Loucy (cell line): ENCODE measurements around the gene WDR46.
A peak's percentile ranks its signal among the peaks of the same experiment; 100 is the strongest.

Experiments used
- H2AFZ ChIP-seq: fragments of 200-600 bp; sonication (generic); 2 replicates; pipeline ENCODE4 v1.6.0; 2016; ENCODE audit warnings: antibody characterized with exemption, mild to moderate bottlenecking, low read length, moderate library complexity
- H3F3A ChIP-seq: fragments of 200-600 bp; 2 replicates; pipeline ENCODE4 v1.6.0; 2016; ENCODE audit warnings: antibody characterized with exemption, low read depth, mild to moderate bottlenecking
- H3K27me3 ChIP-seq: fragments of 200-600 bp; sonication (generic); 2 replicates; pipeline ENCODE4 v1.6.1; 2014; ENCODE audit warnings: low read length, mild to moderate bottlenecking; ENCODE audit not compliant: insufficient read depth, poor library complexity, severe bottlenecking
- H3K36me3 ChIP-seq: fragments of 200-600 bp; sonication (generic); 2 replicates; pipeline ENCODE4 v1.6.1; 2016; ENCODE audit warnings: low read length; ENCODE audit not compliant: insufficient read depth
- H3K4me1 ChIP-seq: fragments of 200-600 bp; sonication (generic); 2 replicates; pipeline ENCODE4 v1.5.1; 2014; ENCODE audit warnings: low read length, mild to moderate bottlenecking; ENCODE audit not compliant: insufficient read depth, poor library complexity, severe bottlenecking
- H3K4me2 ChIP-seq: fragments of 200-600 bp; sonication (generic); 2 replicates; pipeline ENCODE4 v1.6.0; 2014; ENCODE audit warnings: antibody characterized with exemption, low read length, low read depth, mild to moderate bottlenecking; ENCODE audit not compliant: poor library complexity, severe bottlenecking
- H3K4me3 ChIP-seq: fragments of 200-600 bp; sonication (generic); 2 replicates; pipeline ENCODE4 v1.5.1; 2014; ENCODE audit warnings: low read length, mild to moderate bottlenecking, mixed read lengths; ENCODE audit not compliant: poor library complexity, severe bottlenecking
- H3K79me2 ChIP-seq: fragments of 200-600 bp; sonication (generic); 2 replicates; pipeline ENCODE4 v1.6.1; 2014; ENCODE audit warnings: low read length; ENCODE audit not compliant: insufficient read depth
- H3K9ac ChIP-seq: fragments of 200-600 bp; sonication (generic); 2 replicates; pipeline ENCODE4 v1.6.0; 2014; ENCODE audit warnings: mild to moderate bottlenecking, low read depth, low read length, moderate library complexity; ENCODE audit not compliant: poor library complexity, severe bottlenecking
- H3K9me2 ChIP-seq: fragments of 200-600 bp; sonication (generic); replicated peaks from 2 replicates; pipeline ENCODE4 v1.6.1; 2016; ENCODE audit warnings: low read depth, low read length, mixed read lengths
- H3K9me3 ChIP-seq: fragments of 200-600 bp; sonication (generic); 2 replicates; pipeline ENCODE4 v1.6.1; 2014; ENCODE audit warnings: mild to moderate bottlenecking, antibody characterized with exemption, low read length, low read depth; ENCODE audit not compliant: insufficient read depth
- H4K20me1 ChIP-seq: fragments of 200-600 bp; sonication (generic); 2 replicates; pipeline ENCODE4 v1.6.0; 2014; ENCODE audit warnings: antibody characterized with exemption, low read length, mild to moderate bottlenecking; ENCODE audit not compliant: insufficient read depth, poor library complexity, severe bottlenecking
- EZH2phosphoT487 ChIP-seq: fragments of 200-600 bp; IDR thresholded peaks from 2 replicates; pipeline ENCODE4 v1.6.1; 2018; ENCODE audit warnings: antibody characterized with exemption, mild to moderate bottlenecking, moderate library complexity, borderline replicate concordance
- TF ChIP-seq, protein P1 (sequence below): fragments of 200-600 bp; sonication (generic); conservative IDR thresholded peaks from 2 replicates; pipeline ENCODE4 v1.5.1; 2014; ENCODE audit warnings: mild to moderate bottlenecking, antibody characterized with exemption, low read length

The WDR46 gene

DNA sequence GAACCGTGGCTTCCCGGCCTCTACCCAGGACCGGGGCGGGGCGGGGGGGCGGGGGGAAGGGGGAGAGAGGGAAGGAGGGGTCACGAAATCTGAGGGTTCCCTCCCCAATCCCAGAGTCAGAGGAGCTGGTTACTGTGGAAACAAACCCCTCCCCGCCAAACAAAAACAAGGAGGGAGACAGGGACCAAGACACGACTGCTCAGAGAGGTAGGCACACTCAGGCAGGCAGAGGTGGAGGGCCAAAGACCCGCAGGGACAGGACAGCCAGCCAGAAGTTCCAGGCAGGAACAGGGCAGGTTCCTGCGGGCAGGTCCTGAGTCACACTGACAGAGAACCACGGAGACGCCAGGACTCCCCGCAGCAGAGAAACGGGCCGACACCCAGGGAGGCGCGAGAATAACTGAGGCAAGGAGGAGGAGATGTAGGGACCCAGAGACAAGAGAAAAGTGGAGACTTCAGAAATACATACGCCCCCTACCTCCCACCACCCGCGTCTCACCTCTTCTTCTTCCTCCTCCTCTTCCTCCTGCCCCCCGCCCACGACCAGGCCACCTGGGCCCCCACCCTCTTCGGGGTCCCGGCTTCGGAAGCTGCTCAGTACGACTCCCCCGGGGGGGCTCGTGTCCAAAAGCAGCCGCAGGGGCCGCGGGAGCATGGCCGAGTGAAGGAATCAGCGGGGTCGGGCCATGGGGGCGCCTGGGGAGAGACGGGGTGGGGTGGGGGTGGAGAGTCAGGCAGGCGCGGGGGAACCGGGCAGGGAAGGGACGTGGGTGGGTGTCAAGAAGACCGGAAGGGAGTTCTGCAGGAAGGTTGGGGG lies 9.1 kb upstream of the WDR46 start:
- Histone ChIP-seq H3K79me2 (peaks cover 41% of the 10 kb centered on the region), H3K4me3 (peak overlapping the region; percentile 94), H3K4me1 (peaks cover 10% of the 10 kb centered on the region), H4K20me1 (peaks cover 3% of the 10 kb centered on the region), H3K4me2 (peak overlapping the region; percentile 89), H3K36me3 (no peaks in the 10 kb centered on the region; the same call in 1 of the 2 replicates), H3K9ac (peak overlapping the region; percentile 93), H3K9me2 (no peaks in the 10 kb centered on the region), H3F3A (peaks cover 10% of the 10 kb centered on the region), H3K27me3 (no peaks in the 10 kb centered on the region), H3K9me3 (no peaks in the 10 kb centered on the region), H2AFZ (peak overlapping the region; percentile 73)
- TF ChIP-seq, protein P1, sequence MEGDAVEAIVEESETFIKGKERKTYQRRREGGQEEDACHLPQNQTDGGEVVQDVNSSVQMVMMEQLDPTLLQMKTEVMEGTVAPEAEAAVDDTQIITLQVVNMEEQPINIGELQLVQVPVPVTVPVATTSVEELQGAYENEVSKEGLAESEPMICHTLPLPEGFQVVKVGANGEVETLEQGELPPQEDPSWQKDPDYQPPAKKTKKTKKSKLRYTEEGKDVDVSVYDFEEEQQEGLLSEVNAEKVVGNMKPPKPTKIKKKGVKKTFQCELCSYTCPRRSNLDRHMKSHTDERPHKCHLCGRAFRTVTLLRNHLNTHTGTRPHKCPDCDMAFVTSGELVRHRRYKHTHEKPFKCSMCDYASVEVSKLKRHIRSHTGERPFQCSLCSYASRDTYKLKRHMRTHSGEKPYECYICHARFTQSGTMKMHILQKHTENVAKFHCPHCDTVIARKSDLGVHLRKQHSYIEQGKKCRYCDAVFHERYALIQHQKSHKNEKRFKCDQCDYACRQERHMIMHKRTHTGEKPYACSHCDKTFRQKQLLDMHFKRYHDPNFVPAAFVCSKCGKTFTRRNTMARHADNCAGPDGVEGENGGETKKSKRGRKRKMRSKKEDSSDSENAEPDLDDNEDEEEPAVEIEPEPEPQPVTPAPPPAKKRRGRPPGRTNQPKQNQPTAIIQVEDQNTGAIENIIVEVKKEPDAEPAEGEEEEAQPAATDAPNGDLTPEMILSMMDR = peak; percentile 49
- no peak for TF ChIP-seq EZH2phosphoT487

DNA sequence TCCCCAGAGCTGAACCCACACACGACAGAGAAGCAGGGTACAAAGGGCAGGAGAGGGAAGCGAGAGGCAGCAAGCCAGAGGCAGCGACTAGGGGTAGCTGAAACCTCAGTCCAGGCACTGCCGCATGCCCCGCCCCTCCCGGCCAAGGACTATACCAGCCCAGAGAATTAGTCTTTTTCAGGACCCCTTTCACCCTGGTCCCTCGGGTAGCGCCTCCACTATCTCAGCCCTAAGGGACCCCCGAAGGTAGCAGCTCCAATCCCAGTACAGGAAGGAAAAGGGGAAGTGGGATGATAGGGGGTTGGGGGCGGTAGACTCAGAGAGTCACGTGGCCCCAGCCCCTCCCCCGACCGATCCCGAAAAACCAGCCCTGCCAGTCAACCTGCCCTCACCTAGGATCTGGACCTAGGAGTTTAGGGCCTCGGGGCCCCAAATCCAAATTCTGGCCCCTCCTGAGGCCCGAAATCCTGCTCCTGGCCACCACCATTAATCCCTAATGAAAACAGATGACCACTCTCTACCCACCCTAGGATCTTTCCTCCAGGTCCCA lies 8.4 kb upstream of the WDR46 start:
- no peak overlapping the region for H2AFZ ChIP-seq
- H3K4me2 ChIP-seq = peak overlapping the region; percentile 89
- no peaks in the 10 kb centered on the region; the same call in 1 of the 2 replicates for H3K36me3 ChIP-seq
- no peak for TF ChIP-seq EZH2phosphoT487
- TF ChIP-seq, protein P1 = no peak
- H3K79me2 ChIP-seq = peaks cover 41% of the 10 kb centered on the region
- no peaks in the 10 kb centered on the region for H3K9me2 ChIP-seq
- peaks cover 10% of the 10 kb centered on the region for H3K4me1 ChIP-seq
- H4K20me1 ChIP-seq = peaks cover 3% of the 10 kb centered on the region
- H3F3A ChIP-seq = peaks cover 10% of the 10 kb centered on the region
- H3K9me3 ChIP-seq = no peaks in the 10 kb centered on the region
- H3K9ac ChIP-seq = peak overlapping the region; percentile 93
- H3K4me3 ChIP-seq = peak overlapping the region; percentile 94
- H3K27me3 ChIP-seq = no peaks in the 10 kb centered on the region

DNA sequence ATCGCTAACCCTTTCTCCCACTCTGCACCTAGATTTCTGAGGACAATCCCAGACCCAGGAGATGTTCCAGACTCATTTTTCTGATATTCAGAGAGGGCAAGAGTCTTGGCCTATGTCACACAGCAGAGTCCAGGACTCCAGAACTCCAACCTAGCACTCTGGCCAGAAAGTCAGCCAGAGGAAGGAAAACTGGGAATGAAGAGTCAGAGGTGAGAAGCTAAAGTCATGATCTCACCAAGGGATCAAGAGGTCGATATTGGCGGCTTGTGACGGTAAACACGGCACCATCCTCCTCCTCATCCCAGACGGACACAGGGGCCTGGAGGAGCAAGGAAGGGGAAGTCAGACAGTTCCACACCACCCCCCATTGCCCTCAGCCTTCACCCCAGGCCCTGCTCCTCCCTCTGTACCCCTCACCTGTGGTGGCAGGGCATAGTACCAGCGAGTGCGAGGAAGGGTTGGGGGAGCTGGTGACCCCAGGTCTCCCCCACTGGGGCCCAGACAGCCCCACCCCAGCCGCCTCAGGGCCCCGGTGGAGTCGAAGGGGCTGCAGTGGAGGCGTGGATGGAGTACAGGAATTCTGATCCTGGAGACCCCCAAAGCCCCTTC lies 7.9 kb upstream of the WDR46 start:
- peak overlapping the region; percentile 94 for H3K4me3 ChIP-seq

More for the DNA sequence above, 7.9 kb upstream of the WDR46 start:
- Histone ChIP-seq H3F3A (peaks cover 10% of the 10 kb centered on the region), H3K27me3 (no peaks in the 10 kb centered on the region), H3K4me2 (peak overlapping the region; percentile 89), H2AFZ (no peak overlapping the region), H4K20me1 (peaks cover 3% of the 10 kb centered on the region), H3K4me1 (peaks cover 10% of the 10 kb centered on the region), H3K9me3 (no peaks in the 10 kb centered on the region), H3K79me2 (peaks cover 41% of the 10 kb centered on the region), H3K36me3 (peaks cover 3% of the 10 kb centered on the region; the same call in 1 of the 2 replicates), H3K9ac (no peak overlapping the region), H3K9me2 (no peaks in the 10 kb centered on the region)
- TF ChIP-seq EZH2phosphoT487 = no peak
- TF ChIP-seq, protein P1 = no peak
